Raji (cell line): ENCODE measurements around the gene MAGEF1.

Experiments
- POLR2A ChIP-seq: IDR thresholded peaks from 2 replicates; pipeline ENCODE4 v1.6.1; 2011; ENCODE audit warnings: low read depth, low read length, control low read depth; ENCODE audit not compliant: insufficient read depth

The MAGEF1 gene

DNA sequence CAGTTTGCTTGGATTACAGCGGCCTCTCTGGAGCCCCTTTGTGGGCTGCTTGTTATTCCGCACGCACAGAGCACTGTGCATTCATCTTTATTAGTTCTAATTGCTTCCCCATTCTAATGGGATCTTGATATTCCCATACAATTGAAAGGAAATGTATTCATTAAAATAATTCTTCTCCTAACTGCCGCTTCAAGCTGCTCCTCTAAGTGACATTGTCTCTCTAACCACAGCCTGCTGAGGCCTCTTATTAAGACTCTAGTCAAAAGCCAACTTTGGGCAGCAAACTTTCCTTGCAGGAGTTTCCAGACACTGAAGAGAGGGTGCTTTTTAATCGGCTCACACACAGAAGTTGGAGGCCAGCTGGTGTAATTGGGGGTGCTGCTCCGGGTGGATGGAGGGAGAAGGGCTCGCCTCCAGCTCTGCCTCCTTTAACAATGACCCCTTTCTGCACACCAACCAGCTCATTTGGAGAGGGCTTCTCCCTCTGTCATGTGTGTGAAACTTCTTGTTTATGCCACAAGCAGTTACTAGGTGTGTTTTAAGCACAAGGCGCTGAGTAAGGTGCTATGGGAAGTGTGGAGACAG, 5.6 kb upstream of the MAGEF1 start:
- no peak for TF ChIP-seq POLR2A

DNA sequence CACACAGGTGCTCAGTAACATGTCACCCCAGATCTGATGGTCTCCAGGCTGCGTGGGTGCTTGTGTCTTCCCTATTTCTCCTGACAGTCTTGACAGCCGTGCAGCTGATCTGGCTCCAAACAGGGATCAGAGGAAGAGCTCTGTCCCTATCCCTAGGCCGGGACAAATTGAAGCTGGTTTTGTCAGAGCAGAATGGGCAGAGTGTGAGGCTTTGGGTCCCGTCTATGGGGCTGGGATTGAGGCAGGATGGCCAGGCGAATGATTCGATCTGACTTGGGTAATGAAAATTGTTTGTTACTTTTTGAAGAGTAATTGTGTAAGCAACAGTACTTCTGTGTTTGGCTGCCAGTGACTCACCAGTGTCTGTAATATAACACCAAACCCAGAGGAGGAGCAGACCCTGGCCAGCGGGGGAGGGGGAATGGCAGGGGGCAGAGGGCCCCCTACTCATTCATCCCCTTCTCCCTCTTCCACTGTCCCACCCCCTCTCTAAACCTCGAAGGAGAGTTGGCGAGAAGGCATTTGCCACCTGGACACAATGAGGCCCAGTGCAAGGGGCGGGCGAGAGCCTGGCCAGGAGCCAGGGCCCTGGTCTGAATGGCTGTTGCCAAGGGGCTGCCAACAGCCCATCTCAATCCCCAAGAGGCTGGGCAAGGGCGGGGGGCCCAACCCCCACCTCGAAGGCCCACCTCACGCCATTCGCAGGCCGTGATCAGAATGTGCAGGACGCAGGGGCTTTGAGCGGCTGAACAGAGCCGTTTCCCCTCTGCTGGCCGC, 4.9 kb upstream of the MAGEF1 start:
- TF ChIP-seq POLR2A = no peak

DNA sequence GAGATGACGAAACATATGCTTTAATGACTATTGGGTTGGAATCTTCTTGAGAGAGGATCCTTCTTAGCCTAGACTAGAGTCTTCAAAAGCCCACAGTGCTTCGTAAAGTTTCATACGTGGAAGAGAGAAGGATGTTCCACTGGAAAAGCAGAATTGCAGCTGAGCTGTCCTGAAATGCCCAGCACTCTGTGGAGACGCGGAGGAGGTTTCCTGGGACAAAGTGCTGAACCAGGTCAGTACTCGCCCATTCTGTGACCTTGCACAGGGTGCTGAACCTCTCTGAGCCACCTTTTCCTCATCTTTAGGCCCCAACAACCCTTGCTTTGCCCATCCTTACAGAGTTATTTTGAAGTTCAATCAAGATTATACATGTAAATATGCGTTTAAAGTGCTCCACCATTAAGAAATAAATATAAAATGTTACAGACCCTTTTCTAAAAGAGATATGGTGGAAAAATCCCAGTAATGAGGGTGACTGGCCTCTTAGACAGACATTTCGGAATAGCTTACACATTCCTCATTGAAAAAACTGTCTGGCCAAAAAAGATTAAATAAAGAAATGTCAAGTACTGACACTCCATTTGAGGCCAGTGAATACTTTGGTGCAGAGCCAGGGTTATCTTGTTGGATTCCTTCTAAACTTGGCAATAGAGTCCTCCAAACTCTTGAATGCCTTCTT, 4.2 kb upstream of the MAGEF1 start:
- TF ChIP-seq POLR2A = no peak

DNA sequence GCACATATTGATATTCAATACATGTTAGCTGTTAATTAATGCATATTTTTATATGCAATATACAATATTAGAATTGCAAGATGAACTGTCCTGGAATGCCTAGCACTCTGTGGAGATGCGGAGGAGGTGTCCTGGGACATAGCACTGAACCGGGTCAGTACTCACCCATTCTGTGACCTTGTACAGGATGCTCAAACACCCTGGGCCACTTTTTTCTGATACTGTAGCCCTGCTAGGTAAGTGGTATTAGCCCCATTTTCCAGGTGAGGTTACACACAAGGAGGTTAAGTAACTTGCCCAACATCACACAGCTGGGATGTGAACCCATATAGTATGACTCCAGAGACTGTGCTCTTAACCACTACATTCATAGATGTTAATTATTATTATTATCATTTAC, 1.7 kb upstream of the MAGEF1 start:
- TF ChIP-seq POLR2A = no peak

DNA sequence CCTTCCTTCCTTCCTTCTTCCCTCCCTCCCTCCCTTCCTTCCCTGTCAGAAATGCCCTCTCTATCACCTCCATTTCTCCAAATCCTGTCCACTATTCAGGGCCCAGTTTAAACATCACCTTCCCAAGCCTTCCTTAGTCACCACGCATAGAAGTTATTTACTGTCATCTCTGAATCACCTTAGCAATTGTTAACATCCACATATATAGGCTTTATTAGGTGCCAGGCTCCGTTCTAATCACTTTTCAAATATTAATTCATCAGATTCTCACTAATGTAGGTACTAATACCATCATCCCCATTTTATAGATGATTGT, 1.1 kb upstream of the MAGEF1 start:
- TF ChIP-seq POLR2A = no peak

DNA sequence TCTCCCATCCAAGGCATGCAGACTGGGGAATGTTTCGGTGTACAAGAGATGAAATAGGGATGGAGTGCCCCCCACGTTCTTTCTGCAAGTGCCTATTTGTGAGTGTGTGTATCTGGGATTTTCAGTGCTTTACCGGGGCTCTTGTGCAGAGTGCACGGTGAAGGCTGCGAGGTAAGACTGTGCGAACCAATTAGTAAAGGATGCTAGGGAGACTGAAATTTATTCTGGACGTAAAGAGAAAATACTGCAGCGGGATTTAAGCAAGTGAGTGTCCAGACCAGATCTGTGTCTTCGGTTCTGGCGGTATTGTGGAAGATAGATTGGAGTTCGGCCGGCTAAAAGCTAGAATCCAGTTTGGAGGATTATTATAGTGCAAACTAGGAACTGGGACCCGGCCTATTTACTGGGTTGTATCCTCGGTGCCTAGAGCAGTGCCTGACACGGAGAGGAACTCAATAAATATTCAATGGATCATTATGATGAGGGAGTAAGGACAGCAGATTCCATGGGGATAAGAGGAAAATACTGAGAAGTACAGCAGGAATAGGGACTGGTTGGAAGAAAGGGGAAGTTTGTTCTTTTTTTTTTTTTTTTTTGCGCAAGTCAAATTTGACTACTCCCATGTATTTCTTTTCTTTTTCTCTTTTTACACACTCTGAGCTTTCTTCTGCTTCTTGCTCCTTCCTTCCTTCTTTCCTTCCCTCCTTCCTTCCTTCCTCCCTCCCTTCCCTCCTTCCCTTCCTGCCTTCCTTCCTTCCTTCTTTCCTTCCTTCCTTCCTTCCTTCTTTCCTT, 580 bp upstream of the MAGEF1 start:
- no peak for TF ChIP-seq POLR2A

DNA sequence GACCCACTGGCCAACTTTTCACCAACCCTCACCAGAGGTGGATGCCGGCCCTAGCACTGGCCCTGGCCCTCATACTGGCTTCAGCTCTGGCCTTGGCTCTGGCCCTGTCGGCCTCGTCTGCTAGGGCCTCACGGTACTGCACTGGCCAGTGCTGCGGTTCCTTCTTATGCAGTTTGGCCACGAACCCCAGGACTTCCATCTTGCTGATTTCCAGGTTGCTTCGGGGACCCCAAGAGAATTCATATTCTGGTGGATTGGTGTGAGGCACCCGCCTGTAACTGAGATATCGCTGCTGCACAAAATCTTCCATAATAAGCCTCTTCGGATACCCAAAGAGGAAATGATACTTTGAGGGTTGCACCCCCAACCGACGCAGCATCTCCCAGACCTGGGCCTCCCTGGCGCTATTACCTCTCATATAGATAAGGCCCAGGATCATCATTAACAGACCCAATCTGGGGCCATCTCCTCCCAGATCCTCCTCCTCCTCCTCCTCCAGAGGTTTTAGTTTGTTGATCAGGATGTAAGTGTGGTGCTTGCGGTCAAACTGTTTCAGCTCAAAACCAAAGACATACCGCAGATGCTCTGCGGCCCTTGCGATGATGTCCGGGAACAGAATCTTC, 883 bp downstream of the MAGEF1 start:
- TF ChIP-seq POLR2A = no peak; the same call in 1 of the 2 replicates

DNA sequence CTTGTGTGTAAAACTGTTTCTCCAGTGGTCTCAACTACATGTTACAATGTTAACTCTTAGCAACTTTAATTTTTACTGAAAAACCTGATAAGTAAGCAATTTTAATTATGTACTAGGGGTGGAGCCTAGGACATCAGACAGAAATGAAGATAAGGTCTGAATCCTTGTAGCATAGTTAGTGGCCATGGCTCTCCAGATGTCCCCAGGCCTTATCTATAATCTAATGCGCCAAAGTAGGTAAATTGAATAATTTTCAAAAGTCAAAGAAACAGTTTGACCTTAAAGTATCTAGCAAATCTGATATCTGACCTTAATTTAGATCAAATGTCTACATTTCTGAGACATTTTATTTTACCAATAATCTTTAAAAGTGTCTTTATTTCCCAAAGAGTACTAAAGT, 8.2 kb downstream of the MAGEF1 start:
- no peak for TF ChIP-seq POLR2A

DNA sequence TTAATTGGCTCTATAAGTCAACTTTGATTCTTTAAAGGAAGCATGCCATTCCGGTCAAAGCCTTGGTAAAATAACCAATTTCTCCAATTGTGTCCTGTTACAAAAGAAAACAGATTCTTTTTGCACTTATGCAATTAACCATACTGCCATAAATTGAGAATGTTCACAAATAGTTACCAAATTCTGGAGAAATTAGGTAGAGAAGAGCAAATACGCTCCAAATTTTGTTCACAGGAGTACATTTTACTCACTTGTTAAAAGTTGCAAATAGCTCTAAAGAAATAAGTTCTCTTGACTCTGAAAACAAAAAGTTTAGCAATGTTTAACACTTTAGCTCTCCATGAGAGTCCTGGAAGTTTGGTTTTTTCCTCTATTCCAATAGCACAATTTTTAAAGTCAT, 11.1 kb downstream of the MAGEF1 start:
- TF ChIP-seq POLR2A = no peak

DNA sequence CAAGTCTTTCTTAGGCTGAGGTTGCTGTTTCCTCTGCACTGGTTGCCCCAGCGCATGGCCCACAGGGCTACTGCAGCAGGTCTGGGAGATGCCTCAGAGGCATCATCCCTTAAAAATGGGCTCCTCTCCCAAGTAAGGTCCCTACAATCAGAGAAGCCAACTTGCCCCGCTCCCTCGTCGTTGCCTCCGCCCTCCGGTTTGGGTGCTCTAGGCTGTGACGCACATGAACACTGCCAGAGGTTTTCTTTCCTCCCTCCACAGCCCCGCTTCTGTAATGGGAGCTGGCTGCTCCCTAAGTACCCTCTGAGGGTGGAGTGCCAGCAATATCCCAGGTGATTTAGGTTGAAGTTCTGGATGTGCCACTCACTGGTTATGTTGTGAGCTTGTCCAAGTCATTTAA, 14.0 kb downstream of the MAGEF1 start:
- TF ChIP-seq POLR2A = no peak

DNA sequence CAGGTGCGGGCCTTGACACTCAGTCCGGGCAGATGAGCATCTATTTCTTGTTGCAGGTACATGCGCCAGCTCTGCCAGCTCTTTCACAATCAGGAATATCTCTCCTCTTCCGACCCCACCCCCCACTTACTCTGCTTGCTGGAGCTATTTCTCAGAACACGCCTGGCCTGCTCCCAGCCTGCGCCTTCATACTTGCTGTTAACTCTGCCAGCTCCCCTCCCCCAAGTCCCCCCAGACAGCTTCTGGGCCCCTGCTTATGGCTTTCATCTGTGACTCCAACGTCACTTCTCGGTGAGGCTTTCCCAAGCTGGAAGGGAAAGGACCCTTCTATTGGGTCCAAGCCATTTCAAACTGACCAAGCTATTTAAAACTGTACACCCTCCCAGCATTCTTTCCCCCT, 15.2 kb downstream of the MAGEF1 start:
- TF ChIP-seq POLR2A = no peak

DNA sequence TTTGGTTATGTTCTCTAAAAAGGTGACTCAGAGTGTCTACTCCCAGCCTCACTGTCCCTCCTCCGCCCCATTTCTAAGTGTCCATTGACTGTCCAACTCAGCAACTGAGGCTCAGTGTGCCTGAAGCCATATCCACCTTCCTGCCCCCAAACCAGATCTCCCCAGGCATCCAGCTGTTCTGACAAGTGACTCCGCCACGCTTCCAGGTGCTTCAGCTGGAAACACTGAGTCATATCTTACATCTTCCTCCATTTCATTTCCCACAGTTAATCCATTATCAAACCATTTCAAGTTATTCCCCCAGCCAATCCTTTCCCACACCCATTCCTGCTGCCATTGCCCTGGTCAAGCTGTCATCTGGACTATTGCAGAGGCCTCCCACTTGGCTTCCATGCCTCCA, 17.1 kb downstream of the MAGEF1 start:
- no peak for TF ChIP-seq POLR2A

DNA sequence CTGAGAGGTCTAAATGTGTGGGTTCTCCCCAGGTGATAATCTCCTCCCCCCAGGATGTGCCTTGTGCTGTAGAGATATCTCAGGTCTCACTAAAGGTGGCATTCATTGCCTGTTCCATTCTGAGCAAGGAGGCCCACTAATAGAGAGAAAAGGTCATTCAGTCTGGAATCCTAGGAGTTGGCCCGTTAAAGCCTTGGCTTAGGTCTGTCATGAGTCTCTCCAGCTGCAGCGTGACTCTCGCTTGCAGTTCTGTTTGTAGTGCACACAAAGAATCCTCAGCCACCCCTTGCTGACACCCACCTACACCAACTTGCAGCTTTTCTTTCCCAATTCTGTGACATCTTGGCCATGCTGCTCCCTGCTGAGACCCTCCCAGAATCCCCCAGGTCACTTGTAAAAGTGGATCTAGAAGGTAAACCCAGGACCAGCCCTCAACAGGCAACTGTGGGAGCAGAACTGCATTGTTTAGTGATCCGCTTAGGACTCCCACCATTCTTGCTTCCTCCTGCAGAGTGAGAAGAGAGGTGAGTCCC, 17.7 kb downstream of the MAGEF1 start:
- TF ChIP-seq POLR2A = no peak

DNA sequence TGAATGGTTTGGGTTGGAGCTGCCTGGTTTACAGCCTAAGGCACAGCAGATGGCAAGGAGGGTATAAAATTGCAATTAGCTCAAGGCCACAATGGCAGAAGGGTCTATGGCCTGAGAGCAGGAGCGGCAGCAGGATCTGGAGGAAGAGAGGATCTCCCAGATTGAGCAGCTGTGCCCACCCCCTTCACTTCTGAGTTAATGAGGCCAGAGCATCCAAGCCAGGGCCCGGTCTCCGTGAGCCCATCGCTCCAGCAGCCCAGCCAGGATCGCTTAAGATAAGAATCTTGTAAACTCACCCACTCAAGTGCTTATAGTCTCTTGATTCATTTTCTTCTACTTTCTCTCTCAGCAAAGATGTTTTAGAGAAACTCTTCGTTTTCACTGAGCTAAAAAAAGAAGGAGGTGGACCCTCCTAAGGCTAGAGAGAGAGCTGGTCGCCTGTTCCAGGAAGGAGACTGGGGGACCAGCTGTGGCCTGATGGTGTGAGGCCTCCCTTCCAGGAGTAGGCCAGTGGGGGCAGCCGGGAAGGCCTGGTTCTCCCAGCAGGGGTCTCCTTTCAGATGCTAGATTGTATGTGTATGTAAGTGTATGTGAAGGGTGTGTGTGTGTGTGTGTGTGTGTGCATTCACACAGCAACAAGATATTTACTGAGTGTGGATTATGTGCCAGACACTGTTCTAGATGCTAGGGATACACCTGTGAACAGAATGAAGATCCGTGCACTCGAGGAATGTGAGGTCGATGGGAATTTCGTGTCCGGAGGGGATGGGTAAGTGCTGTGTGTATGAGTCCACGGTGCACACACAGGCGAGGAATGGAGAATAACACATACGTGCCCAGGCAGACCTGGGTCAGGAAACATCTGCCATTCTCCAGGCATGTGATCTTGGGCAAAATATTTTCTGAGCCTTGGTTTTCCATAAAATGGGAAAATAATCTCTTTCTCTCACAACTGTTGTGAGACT, 18.6 kb downstream of the MAGEF1 start:
- TF ChIP-seq POLR2A = no peak
